Breast epithelium (tissue), 4 donors: Measurements from ENCODE around the gene ABCC1. TPM values are rescaled to one million over a fixed set of nuclear protein-coding genes. Genes with fewer than 3 reads are reported as not detected.
"Not testable (repeated sequence)": the region's sequence is repeated elsewhere in the genome, so short reads cannot be mapped to it uniquely, and the experiment has no call there.

Experiments
- DNase-seq, 2 donors: peaks; one replicate each; pipeline ENCODE4 v3.0.0-alpha.2; 2019; ENCODE audit warnings: low spot score in 2 of 2
- H3K27ac ChIP-seq, 2 donors: fragments of 200-600 bp; sonication (generic) in 1 of 2; one replicate each; pipeline ENCODE4 v1.5.1; 2016 to 2019; ENCODE audit warnings: mild to moderate bottlenecking in 1 of 2
- H3K27me3 ChIP-seq, 2 donors: fragments of 200-600 bp; sonication (generic) in 1 of 2; one replicate each; pipeline versions ENCODE4 v1.5.1 to v1.6.0; 2017 to 2019; ENCODE audit warnings: control low read depth in 1 of 2, mild to moderate bottlenecking in 1 of 2
- H3K36me3 ChIP-seq: fragments of 200-600 bp; one replicate; pipeline ENCODE4 v1.5.1; 2019
- H3K4me1 ChIP-seq, 2 donors: fragments of 200-600 bp; sonication (generic); one replicate each; pipeline ENCODE4 v1.5.1; 2016 to 2019; ENCODE audit warnings: control low read depth in 1 of 2
- H3K4me3 ChIP-seq, 3 donors: fragments of 200-600 bp; sonication (generic); 1 replicate in 2 of 3; 2 replicates in 1 of 3; pipeline ENCODE4 v1.5.1; 2016 to 2019; ENCODE audit warnings: mild to moderate bottlenecking in 3 of 3, moderate library complexity in 2 of 3
- H3K9me3 ChIP-seq, 2 donors: fragments of 200-600 bp; sonication (generic) in 1 of 2; one replicate each; pipeline ENCODE4 v1.5.1; 2016 to 2019; ENCODE audit warnings: control low read depth in 1 of 2
- CTCF ChIP-seq, 3 donors: fragments of 450-650 bp; IDR thresholded peaks; one replicate each; pipeline ENCODE4 v1.5.1; 2016 to 2017; ENCODE audit warnings: antibody characterized with exemption in 3 of 3, mild to moderate bottlenecking in 3 of 3, moderate library complexity in 3 of 3
- POLR2A ChIP-seq: fragments of 450-650 bp; IDR thresholded peaks from one replicate; pipeline ENCODE4 v1.6.1; 2016; ENCODE audit warnings: antibody characterized with exemption, mild to moderate bottlenecking, moderate library complexity
- POLR2AphosphoS5 ChIP-seq, 3 donors: sonication (generic); formaldehyde crosslinking; IDR thresholded peaks; one replicate each; pipeline ENCODE4 v1.6.1; 2017; ENCODE audit warnings: antibody characterized with exemption in 3 of 3
- intact Hi-C: fragments of 100-400 bp; cut with DNase I; formaldehyde crosslinking; loops from one replicate; pipeline ENCODE4 v1.15.1; 2023; ENCODE audit warnings: low total_unique reads
- total RNA-seq, 3 donors: library from RNA; depleted of rRNA; stranded (reverse); fragments of >200 nt; gene quantifications; one replicate each; pipeline ENCODE4 v1.1.0, GENCODE V29; 2016

Gene ABCC1
- total RNA-seq, 3 donors from 2014 or later, result 14.6 to 26.9 (median 21.3) TPM

- Histone ChIP-seq H3K27ac (no peak overlapping the region), H3K9me3 (peaks cover 13 to 15% of the 10 kb centered on the region in 2 donors), H3K36me3 (no peaks in the 10 kb centered on the region), H3K4me3 (no peak overlapping the region), H3K4me1 (no peaks in the 10 kb centered on the region), H3K27me3 (no peaks in the 10 kb centered on the region)
- no peak for TF ChIP-seq POLR2A
- TF ChIP-seq POLR2AphosphoS5 (IDR thresholded peaks at IDR 0.05), result no peak
- TF ChIP-seq CTCF (IDR thresholded peaks at IDR 0.05), result no peak
- intact Hi-C loops, result no loop called here
- DNase-seq, result no peak
These were observed 208.8 kb downstream of the ABCC1 start for GRCh38 chr16:16158082-16158658.

GRCh38 chr16:16158741-16159374 is 209.4 kb downstream of the ABCC1 start:
- no peaks in the 10 kb centered on the region for H3K4me1 ChIP-seq
- no peaks in the 10 kb centered on the region for H3K27me3 ChIP-seq
- intact Hi-C loops, result no loop called here
- no peaks in the 10 kb centered on the region for H3K36me3 ChIP-seq
- H3K9me3 ChIP-seq, result peaks cover 13 to 15% of the 10 kb centered on the region in 2 donors
- no peak overlapping the region for H3K4me3 ChIP-seq
- TF ChIP-seq POLR2A (no peak), CTCF (IDR thresholded peaks at IDR 0.05) (no peak), POLR2AphosphoS5 (IDR thresholded peaks at IDR 0.05) (no peak)
- DNase-seq, result no peak
- no peak overlapping the region for H3K27ac ChIP-seq

GRCh38 chr16:16159662-16160061 is 210.2 kb downstream of the ABCC1 start:
- H3K27ac ChIP-seq, result no peak overlapping the region
- no peaks in the 10 kb centered on the region for H3K27me3 ChIP-seq
- H3K4me1 ChIP-seq, result no peaks in the 10 kb centered on the region
- intact Hi-C loops, result no loop called here
- H3K36me3 ChIP-seq, result no peaks in the 10 kb centered on the region
- H3K9me3 ChIP-seq, result peaks cover 13 to 15% of the 10 kb centered on the region in 2 donors
- H3K4me3 ChIP-seq, result no peak overlapping the region
- TF ChIP-seq CTCF (IDR thresholded peaks at IDR 0.05), result no peak
- TF ChIP-seq POLR2AphosphoS5 (IDR thresholded peaks at IDR 0.05), result no peak
- TF ChIP-seq POLR2A, result no peak
- no peak for DNase-seq

GRCh38 chr16:16161319-16161718 is 211.9 kb downstream of the ABCC1 start:
- TF ChIP-seq POLR2A (no peak), POLR2AphosphoS5 (IDR thresholded peaks at IDR 0.05) (no peak), CTCF (IDR thresholded peaks at IDR 0.05) (no peak)
- H3K27me3 ChIP-seq, result no peaks in the 10 kb centered on the region
- H3K27ac ChIP-seq, result no peak overlapping the region
- H3K9me3 ChIP-seq, result peaks cover 13 to 15% of the 10 kb centered on the region in 2 donors
- H3K4me1 ChIP-seq, result no peaks in the 10 kb centered on the region
- no peak overlapping the region for H3K4me3 ChIP-seq
- DNase-seq, result no peak
- intact Hi-C loops, result no loop called here
- H3K36me3 ChIP-seq, result no peaks in the 10 kb centered on the region

GRCh38 chr16:16161840-16162239 is 212.4 kb downstream of the ABCC1 start:
- H3K27me3 ChIP-seq, H3K36me3 ChIP-seq, H3K4me3 ChIP-seq, H3K4me1 ChIP-seq, intact Hi-C loops, DNase-seq, H3K27ac ChIP-seq: not testable (repeated sequence)
- peaks cover 13 to 15% of the 10 kb centered on the region in 2 donors for H3K9me3 ChIP-seq
